Neural progenitor cell (in vitro differentiated cells): Measurements from ENCODE around the gene TP53BP2.
"Not testable (repeated sequence)": the region's sequence is repeated elsewhere in the genome, so short reads cannot be mapped to it uniquely, and the experiment has no call there.

ENCODE experiments used
- CTCF ChIP-seq: fragments of 200-600 bp; sonication (generic); IDR thresholded peaks from 2 replicates; pipeline ENCODE4 v1.5.1; 2017; ENCODE audit warnings: antibody characterized with exemption, mild to moderate bottlenecking
- EZH2 ChIP-seq: fragments of 200-600 bp; sonication (generic); IDR thresholded peaks from 2 replicates; pipeline ENCODE4 v1.6.1; 2017; ENCODE audit warnings: antibody characterized with exemption, mild to moderate bottlenecking, moderate library complexity

DNA sequence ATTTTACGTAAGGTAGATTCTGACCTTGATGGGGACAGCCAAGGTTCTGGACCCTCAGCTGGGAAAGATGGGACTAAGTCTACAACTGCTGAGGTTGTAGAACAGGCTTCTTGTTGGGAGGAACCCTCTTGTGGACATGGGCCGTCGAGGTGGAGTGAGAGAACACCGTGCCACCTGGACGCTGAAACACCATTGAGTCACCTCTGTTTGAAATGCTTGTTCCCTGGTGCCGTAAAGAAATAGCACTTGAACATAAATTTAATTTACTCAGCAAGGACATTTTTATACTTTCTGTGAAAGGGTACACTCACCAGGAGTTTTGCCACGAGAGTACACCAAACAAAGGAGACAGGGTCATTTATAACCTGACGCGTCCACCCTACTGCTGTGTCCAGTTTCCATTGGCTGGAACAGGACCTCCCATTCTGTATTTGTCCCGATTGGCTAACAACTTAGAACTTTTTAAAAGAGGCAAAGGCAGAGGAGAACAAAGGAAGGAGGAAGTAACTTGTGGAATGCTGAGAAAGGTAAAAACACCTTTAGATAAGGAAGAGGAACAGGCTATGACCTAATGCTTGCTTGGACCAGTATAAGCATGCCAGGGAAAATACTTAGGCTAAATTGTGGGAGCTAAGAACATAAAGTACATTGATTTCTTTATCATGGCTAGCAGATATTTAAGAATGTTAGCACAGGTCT lies 105.6 kb downstream of the TP53BP2 start:
- not testable (repeated sequence) for TF ChIP-seq CTCF, EZH2
